Cerebellar cortex (tissue), 1 donor: ENCODE measurements around the gene CWC27.
"Not testable (repeated sequence)": the region's sequence is repeated elsewhere in the genome, so short reads cannot be mapped to it uniquely, and the experiment has no call there.

Source experiments
- DNase-seq: peaks from one replicate; pipeline ENCODE4 v3.0.0-alpha.2; 2015; ENCODE audit warnings: low spot score

CWC27 gene

DNA sequence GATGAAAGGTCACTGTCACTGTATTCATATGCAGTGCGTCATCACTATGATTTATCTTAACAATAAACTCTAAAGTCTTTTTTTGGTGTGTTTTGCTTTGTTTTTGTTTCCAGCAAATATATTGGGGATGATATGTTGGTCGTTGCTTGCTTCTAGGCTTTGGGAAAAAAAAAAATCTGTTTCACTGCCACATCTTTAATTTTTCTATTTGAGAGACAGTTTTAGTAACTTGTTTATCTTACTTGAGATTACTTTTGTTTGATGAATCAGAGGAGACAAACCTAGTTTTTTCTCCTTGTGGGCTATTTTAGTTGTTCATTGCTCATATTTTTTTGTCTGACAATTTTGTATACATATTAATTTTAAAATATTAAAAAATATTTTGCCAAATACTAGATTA is 19.4 kb downstream of the CWC27 start:
- no peak for DNase-seq

DNA sequence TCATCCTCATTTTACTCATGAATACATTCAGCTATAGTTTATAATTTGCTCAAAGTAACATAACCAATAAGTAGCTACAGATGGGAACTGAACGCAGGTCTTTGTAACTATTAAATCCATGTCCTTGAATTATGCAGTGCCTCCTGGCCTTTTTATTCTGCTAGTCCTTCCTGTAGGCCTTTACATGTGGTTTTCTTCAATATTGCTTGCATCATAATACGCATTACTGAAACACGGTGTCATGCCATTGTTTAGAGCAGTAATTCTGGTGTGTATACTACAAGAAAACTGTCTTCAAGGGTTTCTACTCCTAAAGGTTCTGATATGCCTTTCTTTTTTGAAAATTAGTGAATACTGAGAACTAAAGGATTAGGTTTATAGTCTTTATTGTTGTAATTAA is 20.7 kb downstream of the CWC27 start:
- DNase-seq = no peak

DNA sequence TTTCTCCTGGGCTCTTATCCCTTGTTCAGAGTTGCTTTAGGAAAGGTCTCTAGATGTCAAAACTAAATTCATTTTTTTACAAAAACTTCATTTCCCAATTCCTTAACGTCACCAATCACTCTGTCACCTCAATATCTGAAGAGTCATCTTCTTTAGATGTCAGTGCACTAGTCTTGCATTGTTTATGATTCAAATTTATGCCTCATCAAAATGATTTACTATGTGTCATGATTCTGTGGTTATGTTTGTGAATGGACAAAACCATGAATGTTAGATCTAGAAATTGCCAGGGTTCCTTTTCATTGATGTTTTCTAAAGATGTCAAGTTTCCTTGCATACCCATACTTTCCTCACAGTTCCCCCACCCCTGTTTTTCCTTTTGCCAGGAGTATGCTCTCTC is 21.5 kb downstream of the CWC27 start:
- DNase-seq = no peak

DNA sequence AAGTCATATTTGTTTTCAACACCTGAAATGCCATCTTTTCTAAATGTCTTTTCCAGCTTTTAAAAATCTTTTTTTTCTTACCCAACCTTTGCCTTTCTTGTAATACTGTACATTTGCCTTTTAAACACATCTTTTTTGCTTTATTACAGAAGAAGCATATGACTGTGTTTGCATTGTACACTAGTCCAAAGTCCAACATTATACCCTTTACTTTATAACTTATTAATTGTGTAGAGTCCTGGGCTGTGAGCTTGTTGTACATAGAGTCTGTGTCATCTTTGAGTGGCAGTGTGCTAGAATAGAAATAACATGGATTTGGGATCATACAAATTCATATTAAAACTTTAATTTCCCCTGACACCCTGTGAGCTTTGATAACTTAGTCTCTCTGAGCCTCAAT is 23.7 kb downstream of the CWC27 start:
- no peak for DNase-seq

DNA sequence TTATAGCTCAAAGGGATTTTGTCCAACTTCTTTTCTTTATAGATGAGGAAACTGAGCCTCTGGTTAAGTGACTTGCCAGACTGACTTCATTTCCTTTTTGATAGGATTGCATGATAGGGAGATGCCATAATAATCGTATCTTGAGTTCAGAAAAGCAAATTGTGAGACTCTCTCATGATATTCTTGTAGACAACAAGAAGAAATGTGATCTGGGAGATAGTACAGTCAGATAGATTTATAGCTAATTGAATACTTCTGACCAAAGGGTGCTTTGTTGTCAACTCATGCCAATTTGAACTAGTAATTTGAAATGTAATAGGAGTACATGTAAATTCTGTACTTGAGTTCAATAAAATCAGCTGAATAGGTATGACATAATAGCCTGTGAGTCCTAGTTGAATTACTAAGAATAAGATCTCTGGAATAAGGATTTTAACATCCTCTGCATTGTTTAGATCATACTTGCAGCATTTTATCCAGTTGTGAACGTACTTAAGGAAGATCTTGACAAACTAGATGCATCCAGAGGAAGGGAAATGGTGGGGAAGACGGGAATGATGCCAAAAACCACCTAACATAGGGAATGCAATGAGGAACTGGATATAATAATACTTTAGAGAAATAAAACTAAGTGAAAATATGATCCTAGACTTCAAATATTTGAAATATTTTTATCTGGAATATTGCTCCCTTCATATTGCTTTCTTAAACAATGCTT is 25.5 kb downstream of the CWC27 start:
- no peak for DNase-seq

DNA sequence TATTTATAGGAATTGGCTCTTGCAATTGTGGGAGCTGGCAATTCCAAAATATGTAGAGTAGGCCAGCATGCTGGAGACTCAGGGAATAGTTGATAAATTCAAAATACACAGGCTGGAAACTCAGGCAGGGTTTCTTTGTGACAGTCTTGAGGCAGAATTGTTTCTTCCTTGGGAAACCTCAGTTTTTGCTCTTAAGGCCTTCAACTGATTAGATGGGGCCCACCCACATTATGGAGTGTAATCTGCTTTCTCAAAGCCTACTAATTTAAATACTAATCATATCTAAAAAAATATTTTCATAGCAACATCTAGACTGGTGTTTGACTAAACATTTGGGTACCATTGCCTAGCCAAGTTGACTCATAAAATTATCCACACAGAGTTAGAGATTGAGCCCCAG is 27.6 kb downstream of the CWC27 start:
- DNase-seq = no peak

DNA sequence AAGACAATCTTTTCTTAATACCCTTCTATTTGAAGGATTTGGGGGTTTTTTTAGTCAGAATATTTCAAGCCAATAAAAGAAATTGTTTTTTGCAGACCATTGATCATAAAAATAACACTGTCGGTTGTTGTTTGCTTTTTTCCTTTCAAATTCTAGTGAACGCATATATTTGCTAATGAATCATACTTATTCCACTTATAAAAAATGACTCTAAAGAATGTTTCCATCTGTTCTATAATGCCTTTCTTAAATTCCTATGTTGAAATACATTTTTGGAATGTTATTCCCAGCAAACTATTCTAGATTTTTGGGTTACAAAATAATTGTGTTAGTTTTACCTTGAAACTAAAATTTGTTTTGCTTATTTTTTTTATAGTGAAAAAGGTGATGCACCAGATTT is 32.2 kb downstream of the CWC27 start:
- no peak for DNase-seq

DNA sequence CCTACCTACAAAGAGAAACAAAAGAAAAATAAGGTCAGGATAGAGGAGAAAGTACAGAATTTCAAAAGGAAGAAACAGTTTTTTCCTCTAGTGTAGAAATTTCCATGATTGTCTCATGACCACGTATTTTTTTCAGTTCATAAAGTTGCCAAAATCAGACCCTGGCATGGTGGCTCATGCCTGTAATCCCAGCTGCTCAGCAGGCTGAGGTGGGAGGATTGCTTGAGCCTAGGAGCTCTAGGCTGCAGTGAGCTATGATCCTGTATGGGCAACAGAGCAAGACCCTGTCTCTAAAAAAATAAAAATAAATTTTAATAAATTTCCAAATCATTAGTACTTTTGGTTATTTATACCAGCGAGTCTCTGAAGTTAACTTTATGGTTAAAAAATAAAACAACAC is 37.8 kb downstream of the CWC27 start:
- no peak for DNase-seq

DNA sequence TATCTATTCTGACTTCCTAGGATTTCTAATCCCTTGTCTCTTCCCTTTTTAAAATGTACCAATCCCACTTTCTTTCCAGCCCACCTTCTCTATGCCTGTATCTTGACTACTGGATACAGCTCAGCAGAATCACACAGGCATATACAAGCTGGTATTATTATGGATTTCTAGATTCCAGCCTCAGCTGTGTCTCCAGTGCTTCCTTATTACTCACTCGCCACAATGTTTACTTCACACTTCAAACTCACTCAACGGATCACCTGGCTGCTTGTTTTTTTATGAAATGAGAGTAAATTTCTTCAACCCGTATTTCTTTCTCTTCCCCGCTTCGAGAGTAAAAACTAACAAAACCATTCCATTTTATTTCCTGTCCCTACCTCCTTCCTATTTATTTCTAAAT is 38.8 kb downstream of the CWC27 start:
- no peak for DNase-seq

DNA sequence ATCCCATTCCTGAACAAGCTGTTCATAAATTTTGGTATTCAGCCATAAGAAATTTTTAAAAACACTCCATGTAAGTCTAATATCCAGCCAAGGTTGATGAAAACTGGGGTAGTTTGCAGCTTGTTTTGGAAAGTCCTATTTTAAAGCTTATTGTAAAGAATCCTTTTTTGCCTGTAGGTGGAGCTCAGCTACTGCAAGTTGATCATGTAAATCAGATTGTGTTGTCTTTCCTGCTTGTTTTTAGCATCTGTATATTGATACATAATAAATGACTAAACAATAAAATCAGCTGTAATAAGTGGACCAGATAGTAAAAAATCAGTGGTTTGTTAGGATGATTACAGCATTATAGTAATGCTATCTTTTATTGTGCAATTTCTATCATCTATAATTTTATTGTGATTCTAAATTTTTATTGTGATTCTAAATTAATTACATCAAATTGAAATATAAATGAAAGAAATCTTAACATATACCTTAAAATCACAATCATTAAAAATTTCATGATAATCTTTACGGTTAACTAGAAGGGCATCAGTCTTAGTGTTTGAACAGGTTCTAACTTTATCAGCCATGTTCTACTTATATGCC is 42.4 kb downstream of the CWC27 start:
- DNase-seq = peak; percentile 69

DNA sequence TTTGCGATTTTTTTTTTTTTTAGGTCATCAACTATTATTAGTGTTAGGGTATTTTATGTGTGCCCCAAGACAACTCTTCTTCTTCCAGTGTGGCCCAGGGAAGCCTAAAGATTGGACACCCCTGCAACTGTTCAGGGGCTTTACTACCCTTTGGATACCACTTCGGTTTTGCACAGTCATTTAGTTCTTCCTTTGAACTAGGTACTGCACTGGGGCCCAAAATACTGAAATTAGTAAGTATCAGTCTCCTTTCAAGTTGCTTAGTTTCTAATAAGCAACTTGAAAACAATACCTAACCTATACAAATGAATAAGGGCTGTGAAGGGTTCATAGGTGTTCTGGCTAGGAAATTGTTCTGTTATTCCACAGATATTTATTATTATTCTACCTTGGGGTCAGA is 45.3 kb downstream of the CWC27 start:
- DNase-seq = no peak

DNA sequence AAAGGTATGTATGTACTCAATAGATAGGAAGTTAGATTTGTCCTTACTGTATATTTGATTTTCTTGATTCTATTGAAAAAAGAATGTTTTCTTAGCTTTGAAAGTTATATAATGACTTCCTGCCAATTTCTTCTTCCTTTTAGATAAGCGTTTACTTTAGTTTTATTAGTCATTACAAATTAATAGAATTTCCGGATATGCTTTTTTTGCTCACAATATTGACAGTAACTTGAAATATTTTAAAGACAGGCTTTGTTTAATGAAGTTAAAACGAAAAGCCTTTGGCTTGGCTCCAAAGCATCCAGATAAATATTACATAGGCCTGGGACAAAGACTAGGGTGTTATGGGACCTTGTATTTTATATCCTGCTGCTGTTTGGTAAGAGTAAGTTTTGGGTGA is 49.5 kb downstream of the CWC27 start:
- DNase-seq = no peak

DNA sequence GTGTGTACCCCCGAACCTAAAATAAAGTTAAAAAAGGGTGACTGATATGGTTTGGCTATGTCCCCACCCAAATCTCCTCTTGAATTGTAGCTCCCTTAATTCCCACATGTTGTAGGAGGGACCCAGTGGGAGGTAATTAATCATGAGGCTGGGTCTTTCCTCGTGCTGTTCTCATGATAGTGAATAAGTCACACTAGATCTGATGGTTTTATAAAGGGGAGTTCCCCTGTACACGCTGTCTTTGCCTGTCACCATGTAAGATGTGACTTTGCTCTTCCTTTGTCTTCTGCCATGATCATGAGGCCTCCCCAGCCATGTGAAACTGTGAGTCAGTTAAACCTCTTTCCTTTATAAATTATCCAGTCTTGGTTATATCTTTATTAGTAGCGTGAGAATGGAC is 50.6 kb downstream of the CWC27 start:
- DNase-seq = not testable (repeated sequence)

DNA sequence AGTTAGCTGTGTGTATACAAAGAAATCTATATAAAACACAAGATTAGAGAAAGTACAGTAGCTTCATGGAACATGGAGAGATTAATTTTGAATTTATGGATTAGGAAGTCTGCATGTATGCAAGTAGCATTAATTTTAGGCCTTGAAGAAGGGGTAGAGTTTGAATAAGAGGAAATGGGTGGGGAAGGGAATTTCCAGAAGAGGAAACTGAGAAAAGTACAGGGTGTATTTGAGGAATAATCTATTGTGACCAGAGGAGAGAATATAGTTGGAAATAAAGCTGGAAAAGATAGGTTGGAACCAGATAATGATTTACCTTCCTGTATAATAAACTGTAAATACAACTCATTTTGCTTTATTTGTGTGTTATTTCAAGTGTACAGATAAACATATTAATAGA is 53.6 kb downstream of the CWC27 start:
- no peak for DNase-seq

DNA sequence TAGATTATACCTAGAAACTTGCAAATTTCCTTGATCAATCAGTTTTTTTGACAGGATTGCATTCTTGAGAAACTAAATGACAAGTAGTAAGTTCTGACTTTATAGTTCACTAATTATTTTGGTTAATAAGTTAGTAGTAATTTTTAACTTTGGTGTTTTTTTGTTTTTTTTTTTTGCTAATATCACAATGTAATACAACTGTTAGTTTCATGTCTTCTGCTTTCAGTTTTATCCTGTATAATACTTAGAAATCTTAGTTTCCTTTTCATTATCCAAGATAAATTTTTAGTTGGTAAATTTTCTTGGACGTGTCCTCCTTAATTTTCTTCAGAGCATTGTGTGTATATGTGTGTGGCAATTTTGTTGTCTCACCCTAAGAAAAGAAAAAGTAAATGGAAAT is 57.8 kb downstream of the CWC27 start:
- DNase-seq = no peak

DNA sequence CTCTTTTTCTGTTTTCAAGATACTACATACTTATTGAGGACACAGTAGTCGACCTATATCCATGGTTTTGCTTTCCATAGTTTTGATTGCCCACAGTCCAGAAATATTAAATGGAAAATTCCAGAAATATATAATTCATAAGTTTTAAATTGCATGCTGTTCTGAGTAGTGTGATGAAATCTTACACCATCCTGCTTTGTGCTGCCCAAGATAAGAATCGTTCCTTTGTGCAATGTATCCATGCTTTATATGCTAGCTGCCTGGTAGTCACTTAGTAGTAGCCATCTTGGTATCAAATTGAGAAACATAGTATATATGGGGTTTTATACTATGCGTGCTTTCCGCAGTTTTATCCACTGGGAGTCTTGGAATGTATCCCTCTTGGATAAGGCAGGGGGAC is 59.0 kb downstream of the CWC27 start:
- no peak for DNase-seq

DNA sequence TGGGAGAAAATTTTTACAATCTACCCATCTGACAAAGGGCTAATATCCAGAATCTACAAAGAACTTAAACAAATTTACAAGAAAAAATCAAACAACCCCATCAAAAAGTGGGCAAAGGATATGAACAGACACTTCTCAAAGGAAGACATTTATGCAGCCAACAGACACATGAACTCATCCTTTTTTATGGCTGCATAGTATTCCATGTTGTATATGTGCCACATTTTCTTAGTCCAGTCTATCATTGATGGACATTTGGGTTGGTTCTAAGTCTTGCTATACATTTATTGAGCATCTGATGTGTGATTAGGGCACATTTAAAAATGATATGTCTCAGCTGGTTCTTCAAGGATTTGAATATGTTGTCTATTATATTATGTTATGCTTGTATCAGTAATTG is 61.9 kb downstream of the CWC27 start:
- not testable (repeated sequence) for DNase-seq

DNA sequence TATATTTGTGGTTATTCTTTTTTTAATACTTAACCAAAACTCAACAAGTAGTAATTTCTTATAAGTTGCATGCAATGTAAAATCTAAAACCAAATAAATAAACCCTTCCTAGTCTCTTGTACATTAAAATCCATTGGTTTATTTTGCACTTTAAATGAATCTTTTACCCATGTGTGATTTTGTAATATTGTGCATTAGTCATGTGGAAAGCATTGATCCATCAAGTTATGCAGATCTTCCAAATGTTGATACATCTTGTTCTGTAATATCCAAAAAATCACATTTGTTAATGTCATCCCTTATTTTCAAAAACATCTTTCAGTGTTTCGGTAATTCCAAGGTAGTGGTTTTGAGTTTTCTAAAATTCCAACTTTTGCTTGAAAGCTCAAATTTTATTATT is 63.3 kb downstream of the CWC27 start:
- no peak for DNase-seq

DNA sequence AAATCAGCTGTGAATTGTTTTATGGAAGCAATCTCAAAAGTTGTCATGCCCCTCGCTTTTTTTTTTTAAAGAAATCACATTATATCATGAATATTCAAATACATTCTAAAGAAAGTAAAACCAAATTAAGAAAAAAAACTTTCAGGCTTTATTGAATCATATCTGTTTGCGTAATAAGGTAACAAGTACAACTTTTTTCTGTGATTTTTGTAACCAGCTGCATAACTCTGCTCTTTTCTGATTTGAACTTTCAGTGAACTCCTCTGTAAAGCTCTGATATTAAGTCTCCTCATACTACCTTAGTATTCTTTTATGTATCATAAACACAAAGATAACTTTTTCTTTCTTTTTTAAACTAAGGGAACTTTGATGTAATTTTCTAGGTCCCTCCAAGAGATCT is 65.3 kb downstream of the CWC27 start:
- DNase-seq = no peak

DNA sequence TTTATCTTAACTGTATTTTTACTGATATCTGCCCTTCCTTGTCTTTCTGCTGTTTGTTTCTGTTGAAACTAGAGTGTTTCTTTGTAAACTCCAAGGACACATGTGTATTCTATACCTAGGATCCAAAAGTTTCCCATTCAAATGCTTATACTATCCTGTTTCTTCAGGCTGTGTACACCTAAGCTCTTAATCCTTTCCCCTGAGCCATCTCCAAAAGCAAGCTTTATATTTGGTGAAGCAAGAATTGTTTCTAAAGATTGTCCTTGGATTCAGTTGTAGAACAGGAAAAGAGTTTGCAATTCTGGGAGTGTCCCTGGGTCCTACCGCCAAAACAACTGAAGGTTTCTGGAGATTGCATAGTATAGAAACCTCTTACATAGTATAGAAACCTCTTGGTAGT is 65.9 kb downstream of the CWC27 start:
- DNase-seq = no peak

DNA sequence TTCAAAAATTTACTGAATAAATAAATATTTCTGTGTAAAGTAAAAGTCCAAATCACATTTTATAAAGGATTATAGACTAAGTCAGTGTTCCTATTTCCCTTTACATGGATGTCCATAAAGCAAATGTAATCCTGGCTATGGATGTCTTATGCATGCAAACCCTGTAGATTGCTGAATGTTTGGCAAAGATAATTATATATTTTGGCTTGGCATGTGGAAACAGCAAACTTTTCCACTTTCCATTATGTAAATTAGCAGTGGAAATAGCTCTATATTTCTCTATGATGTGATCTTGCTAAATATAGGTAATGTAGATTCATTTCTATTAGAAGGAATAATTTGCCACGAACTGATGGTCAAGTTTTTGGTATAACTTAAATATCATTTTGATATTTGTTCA is 66.5 kb downstream of the CWC27 start:
- DNase-seq = no peak

DNA sequence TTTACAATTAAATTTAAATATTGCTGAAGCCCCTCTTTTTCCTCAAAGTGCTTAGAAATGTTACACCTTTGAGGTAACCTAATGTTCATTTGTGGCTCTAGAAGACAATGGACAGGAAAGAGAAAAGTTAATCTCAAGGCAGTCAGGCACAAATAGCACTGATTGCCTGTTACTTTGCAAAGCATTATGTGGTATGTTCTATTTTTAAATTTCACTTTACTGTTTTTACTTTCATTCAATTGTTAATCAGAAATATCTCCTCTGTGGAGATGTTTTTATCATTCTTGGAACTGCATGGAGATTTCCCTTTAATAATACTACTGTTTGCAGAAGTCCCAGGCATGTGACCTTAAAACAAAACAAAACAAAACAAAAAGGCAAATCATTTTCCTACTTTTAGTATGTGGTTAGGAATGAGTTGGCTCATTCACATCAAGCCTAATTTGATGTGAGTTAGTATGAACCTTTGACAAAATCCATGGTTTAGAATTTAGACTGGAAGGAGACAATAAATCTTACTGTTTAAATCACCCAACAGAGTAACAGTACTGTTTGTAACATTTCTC is 67.5 kb downstream of the CWC27 start:
- no peak for DNase-seq

DNA sequence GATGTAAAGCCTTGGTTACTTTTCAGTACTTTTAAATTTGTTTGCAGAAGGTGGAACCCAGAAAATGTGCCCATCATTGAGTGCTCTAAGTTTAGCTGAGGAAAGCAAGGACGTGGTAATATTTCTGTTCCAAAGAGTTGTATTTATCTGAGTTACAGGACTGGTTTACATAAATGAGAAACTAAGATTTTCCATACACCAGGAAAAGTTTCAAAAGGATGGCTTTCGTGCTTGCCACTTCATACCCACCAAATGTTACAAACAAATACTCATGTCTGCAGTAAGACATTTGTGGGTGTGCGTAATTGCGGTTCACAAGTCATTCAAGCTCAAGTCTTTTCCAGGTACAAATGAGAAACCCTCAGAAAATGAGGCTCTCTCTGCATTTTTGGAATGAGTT is 68.1 kb downstream of the CWC27 start:
- DNase-seq = no peak

DNA sequence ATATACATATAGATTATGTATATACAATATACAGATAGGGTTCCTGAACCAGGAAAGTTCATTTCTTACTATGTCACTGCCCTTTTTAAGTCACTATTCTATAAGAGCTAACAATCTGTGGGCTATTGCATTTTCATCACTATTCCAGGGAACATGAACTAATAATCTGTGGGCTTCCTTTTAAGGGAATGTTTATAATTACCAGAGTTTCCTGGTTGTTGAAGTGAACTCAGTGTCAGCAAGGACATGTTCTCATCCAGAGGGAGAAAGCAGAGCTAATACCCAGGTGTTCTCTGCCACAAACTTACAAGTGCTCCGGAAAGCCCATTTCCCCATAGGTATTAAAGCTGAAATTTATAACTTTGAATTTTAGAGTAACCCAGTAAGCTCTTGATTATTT is 69.6 kb downstream of the CWC27 start:
- DNase-seq = no peak
